OCI-LY7 (cell line): Measurements from ENCODE around the gene COL25A1. TPM values are rescaled to one million over a fixed set of nuclear protein-coding genes. Genes with fewer than 3 reads are reported as not detected.

Source experiments
- BruUV-seq: library from RNA; stranded (reverse); fragments of 400-500 nt; replicated peaks from 2 replicates; lab custom pipeline; 2021; lab: Mats Ljungman, UMichigan
- CTCF ChIA-PET: fragments of 300-600 bp; sonication (Branson Sonifier 250); formaldehyde crosslinking; loops from one replicate; lab custom pipeline; 2022; ENCODE audit warnings: antibody characterized with exemption; ENCODE audit not compliant: unreplicated experiment; lab: Charles Lee
- POLR2A ChIA-PET: fragments of 300-600 bp; sonication (Branson Sonifier 250); formaldehyde crosslinking; loops from one replicate; lab custom pipeline; 2022; ENCODE audit warnings: antibody characterized with exemption; lab: Charles Lee
- DNase-seq: peaks from one replicate; pipeline ENCODE4 v3.0.0-alpha.2; 2015; ENCODE audit warnings: low spot score
- H2AFZ ChIP-seq: fragments of 200-600 bp; sonication (generic), shearing (Covaris generic); 2 replicates; pipeline ENCODE4 v1.6.1; 2014; ENCODE audit warnings: mild to moderate bottlenecking, antibody characterized with exemption, low read length, moderate library complexity
- H3K27ac ChIP-seq: fragments of 200-600 bp; sonication (generic); 2 replicates; pipeline ENCODE4 v1.5.1; 2014; ENCODE audit warnings: mixed run types, low read depth, mild to moderate bottlenecking, moderate library complexity, low read length, inconsistent platforms; ENCODE audit not compliant: poor library complexity, severe bottlenecking
- H3K36me3 ChIP-seq: fragments of 200-600 bp; sonication (generic); 2 replicates; pipeline ENCODE4 v1.6.1; 2014; ENCODE audit warnings: mild to moderate bottlenecking, antibody characterized with exemption, low read length, moderate library complexity, mixed read lengths; ENCODE audit not compliant: insufficient read depth
- H3K4me1 ChIP-seq: fragments of 200-600 bp; sonication (generic); 2 replicates; pipeline ENCODE4 v1.5.1; 2014; ENCODE audit warnings: mild to moderate bottlenecking, low read length; ENCODE audit not compliant: insufficient read depth, poor library complexity, severe bottlenecking
- H3K4me2 ChIP-seq: fragments of 200-600 bp; sonication (generic); 2 replicates; pipeline ENCODE4 v1.6.1; 2014; ENCODE audit warnings: mild to moderate bottlenecking, low read length
- H3K4me3 ChIP-seq: fragments of 200-600 bp; sonication (generic); 2 replicates; pipeline ENCODE4 v1.5.1; 2014; ENCODE audit warnings: mild to moderate bottlenecking, low read depth, low read length; ENCODE audit not compliant: poor library complexity, severe bottlenecking
- H3K79me2 ChIP-seq: fragments of 200-600 bp; sonication (generic); 2 replicates; pipeline ENCODE4 v1.6.1; 2016; ENCODE audit warnings: low read depth, mild to moderate bottlenecking, low read length, moderate library complexity, mixed read lengths; ENCODE audit not compliant: insufficient read depth
- H3K9me2 ChIP-seq: fragments of 200-600 bp; sonication (generic); 2 replicates; pipeline ENCODE4 v1.6.1; 2016; ENCODE audit warnings: mild to moderate bottlenecking, low read length, mixed read lengths; ENCODE audit not compliant: insufficient read depth
- H3K9me3 ChIP-seq: fragments of 200-600 bp; sonication (generic); 2 replicates; pipeline ENCODE4 v1.6.1; 2014; ENCODE audit warnings: mild to moderate bottlenecking, mixed run types, low read length, mixed read lengths
- H4K20me1 ChIP-seq: fragments of 200-600 bp; sonication (generic); 2 replicates; pipeline ENCODE4 v1.6.1; 2014; ENCODE audit warnings: mild to moderate bottlenecking, antibody characterized with exemption, low read length, moderate library complexity, mixed read lengths; ENCODE audit not compliant: insufficient read depth
- EZH2phosphoT487 ChIP-seq: fragments of 200-600 bp; sonication (generic); IDR thresholded peaks from 2 replicates; pipeline ENCODE4 v1.6.1; 2018; ENCODE audit warnings: low read depth, borderline replicate concordance, mild to moderate bottlenecking, mixed run types, antibody characterized with exemption, low read length, moderate library complexity, mixed read lengths
- intact Hi-C: fragments of 100-400 bp; cut with micrococcal nuclease; formaldehyde crosslinking; loops from one replicate; pipeline ENCODE4 v1.10.0; 2022; ENCODE audit not compliant: unreplicated experiment
- total RNA-seq, 2 experiments: library from RNA; depleted of rRNA in 1 of 2; stranded (reverse); fragments of >200 nt in 1 of 2; shearing (Covaris generic) in 1 of 2; gene quantifications; 2 replicates each; pipeline ENCODE4 v1.2.3, GENCODE V29; 2014 to 2022
- TF ChIP-seq, protein P1 (sequence below): fragments of 200-600 bp; sonication (generic); conservative IDR thresholded peaks from 2 replicates; pipeline ENCODE4 v1.5.1; 2014; ENCODE audit warnings: mild to moderate bottlenecking, antibody characterized with exemption, low read length, moderate library complexity, mixed read lengths

The COL25A1 gene
- total RNA-seq, 2 experiments from 2014 or later = not detected

DNA sequence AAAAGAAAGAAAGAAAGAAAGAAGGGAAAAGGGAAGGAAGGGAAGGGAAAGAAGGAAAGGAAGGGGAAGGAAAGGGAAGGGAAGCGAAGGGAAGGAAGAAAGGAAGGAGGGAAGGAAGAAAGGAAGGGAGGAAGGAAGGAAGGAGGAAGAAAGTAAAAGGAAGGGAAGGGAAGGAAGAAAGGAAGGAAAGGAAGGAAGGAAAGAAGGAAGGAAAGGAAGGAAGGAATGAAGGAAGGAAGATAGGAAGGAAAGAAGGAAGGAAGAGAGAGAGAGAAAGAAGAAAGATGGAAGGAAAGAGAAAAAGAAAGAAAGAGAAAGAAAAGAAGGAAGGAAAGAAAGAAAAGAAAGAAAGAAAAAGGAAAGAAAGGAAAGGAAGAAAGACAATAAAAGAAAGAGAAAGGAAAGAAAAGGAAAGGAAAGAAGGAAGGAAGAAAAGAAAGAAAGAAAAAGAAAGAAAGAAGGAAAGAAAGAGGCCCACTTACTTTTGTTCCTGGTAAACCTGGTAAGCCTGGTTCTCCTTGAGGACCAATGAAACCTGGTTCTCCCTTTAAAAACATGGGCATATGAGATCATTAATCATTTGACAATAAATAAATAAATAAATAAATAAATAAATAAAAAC is 433.7 kb downstream of the COL25A1 start:
- Histone ChIP-seq H3K79me2 (no peaks in the 10 kb centered on the region), H4K20me1 (no peaks in the 10 kb centered on the region), H3K27ac (no peak overlapping the region), H3K4me2 (no peak overlapping the region), H3K4me3 (no peak overlapping the region), H3K36me3 (no peaks in the 10 kb centered on the region), H3K9me3 (no peaks in the 10 kb centered on the region), H3K9me2 (no peaks in the 10 kb centered on the region), H3K4me1 (no peaks in the 10 kb centered on the region), H2AFZ (no peak overlapping the region)
- POLR2A ChIA-PET = no interaction called here
- DNase-seq = no peak
- intact Hi-C loops = no loop called here
- no peak for TF ChIP-seq EZH2phosphoT487
- TF ChIP-seq, protein P1, sequence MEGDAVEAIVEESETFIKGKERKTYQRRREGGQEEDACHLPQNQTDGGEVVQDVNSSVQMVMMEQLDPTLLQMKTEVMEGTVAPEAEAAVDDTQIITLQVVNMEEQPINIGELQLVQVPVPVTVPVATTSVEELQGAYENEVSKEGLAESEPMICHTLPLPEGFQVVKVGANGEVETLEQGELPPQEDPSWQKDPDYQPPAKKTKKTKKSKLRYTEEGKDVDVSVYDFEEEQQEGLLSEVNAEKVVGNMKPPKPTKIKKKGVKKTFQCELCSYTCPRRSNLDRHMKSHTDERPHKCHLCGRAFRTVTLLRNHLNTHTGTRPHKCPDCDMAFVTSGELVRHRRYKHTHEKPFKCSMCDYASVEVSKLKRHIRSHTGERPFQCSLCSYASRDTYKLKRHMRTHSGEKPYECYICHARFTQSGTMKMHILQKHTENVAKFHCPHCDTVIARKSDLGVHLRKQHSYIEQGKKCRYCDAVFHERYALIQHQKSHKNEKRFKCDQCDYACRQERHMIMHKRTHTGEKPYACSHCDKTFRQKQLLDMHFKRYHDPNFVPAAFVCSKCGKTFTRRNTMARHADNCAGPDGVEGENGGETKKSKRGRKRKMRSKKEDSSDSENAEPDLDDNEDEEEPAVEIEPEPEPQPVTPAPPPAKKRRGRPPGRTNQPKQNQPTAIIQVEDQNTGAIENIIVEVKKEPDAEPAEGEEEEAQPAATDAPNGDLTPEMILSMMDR = no peak
- BruUV-seq = no TSS peak
- CTCF ChIA-PET = no interaction called here

- Histone ChIP-seq H3K79me2 (no peaks in the 10 kb centered on the region), H3K9me3 (no peaks in the 10 kb centered on the region), H3K36me3 (no peaks in the 10 kb centered on the region), H3K27ac (no peak overlapping the region), H2AFZ (no peak overlapping the region), H3K4me1 (no peaks in the 10 kb centered on the region), H3K4me3 (no peak overlapping the region), H3K9me2 (no peaks in the 10 kb centered on the region), H3K4me2 (no peak overlapping the region), H4K20me1 (no peaks in the 10 kb centered on the region)
- TF ChIP-seq EZH2phosphoT487 = no peak
- TF ChIP-seq, protein P1 = no peak
- intact Hi-C loops = no loop called here
- POLR2A ChIA-PET = no interaction called here
- BruUV-seq = no TSS peak
- CTCF ChIA-PET = no interaction called here
- no peak for DNase-seq
Observed at GRCh38 chr4:108867476-108867875, 435.0 kb downstream of the COL25A1 start.

DNA sequence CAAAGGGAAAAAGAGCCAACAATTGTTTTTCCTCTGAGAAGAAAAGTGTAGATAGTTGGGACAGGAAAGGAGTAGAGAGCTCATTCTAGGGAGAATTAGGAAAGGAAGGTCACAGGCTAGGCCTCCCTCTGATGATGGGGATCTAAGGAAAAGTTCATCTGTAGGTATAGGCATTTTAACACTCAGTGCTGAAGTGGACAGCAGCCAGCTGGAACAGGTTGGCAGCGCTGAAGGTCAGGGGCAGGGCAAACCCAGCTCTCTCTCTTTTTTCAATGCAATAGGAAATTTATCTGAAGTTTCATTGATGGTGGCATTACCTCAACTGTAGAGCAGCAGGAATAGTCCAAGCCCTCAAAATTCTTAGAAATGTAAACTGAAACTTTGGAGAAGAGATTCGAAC is 441.1 kb downstream of the COL25A1 start:
- TF ChIP-seq, protein P1 = no peak
- TF ChIP-seq EZH2phosphoT487 = no peak
- H3K27ac ChIP-seq = no peak overlapping the region
- no peak overlapping the region for H3K4me2 ChIP-seq
- DNase-seq = no peak
- CTCF ChIA-PET = no interaction called here
- H3K4me3 ChIP-seq = no peak overlapping the region
- BruUV-seq = no TSS peak
- no peaks in the 10 kb centered on the region for H3K9me3 ChIP-seq
- no peaks in the 10 kb centered on the region for H3K79me2 ChIP-seq
- intact Hi-C loops = no loop called here
- H2AFZ ChIP-seq = no peak overlapping the region
- H4K20me1 ChIP-seq = no peaks in the 10 kb centered on the region
- no peaks in the 10 kb centered on the region for H3K36me3 ChIP-seq
- no peaks in the 10 kb centered on the region for H3K4me1 ChIP-seq
- no peaks in the 10 kb centered on the region for H3K9me2 ChIP-seq
- POLR2A ChIA-PET = interaction anchor here (0.6 kb wide), 1 partner anchor 948 kb away, joined by 6 read pairs; no protein-coding TSS in a partner anchor
